HL-60 (cell line): ENCODE data around the gene NLGN1.

Source experiments
- DNase-seq, 2 experiments: peaks; one replicate each; pipeline ENCODE4 v3.0.0-alpha.2; 2010 to 2020; ENCODE audit warnings: low read depth in 1 of 2, low spot score in 1 of 2
- H3K27ac ChIP-seq: fragments of 250-450 bp; sonication (Bioruptor Pico); replicated peaks from 2 replicates; pipeline ENCODE4 v1.5.1; 2020; ENCODE audit warnings: mild to moderate bottlenecking, moderate library complexity
- H3K27me3 ChIP-seq: fragments of 250-450 bp; sonication (Bioruptor Pico); 2 replicates; pipeline ENCODE4 v1.5.1; 2021; ENCODE audit warnings: mild to moderate bottlenecking, moderate library complexity; ENCODE audit not compliant: insufficient read depth, poor library complexity, severe bottlenecking
- H3K4me3 ChIP-seq: replicated peaks from 2 replicates; pipeline ENCODE4 v1.5.1; 2011; ENCODE audit warnings: mild to moderate bottlenecking, control low read depth, low read length; ENCODE audit not compliant: insufficient read depth
- CTCF ChIP-seq: IDR thresholded peaks from one replicate; pipeline ENCODE4 v1.5.1; 2011; ENCODE audit warnings: low read length, control low read depth, inconsistent platforms; ENCODE audit not compliant: insufficient read depth
- GABPA ChIP-seq: IDR thresholded peaks from 2 replicates; pipeline ENCODE4 v1.6.1; 2012; ENCODE audit warnings: low read depth
- POLR2AphosphoS5 ChIP-seq: IDR thresholded peaks from 2 replicates; pipeline ENCODE4 v1.6.1; 2012; ENCODE audit warnings: low read depth
- SPI1 ChIP-seq: IDR thresholded peaks from 2 replicates; pipeline ENCODE4 v1.6.1; 2012; ENCODE audit warnings: low read depth, mild to moderate bottlenecking, borderline replicate concordance
- TF ChIP-seq, protein P1 (sequence below): IDR thresholded peaks from 2 replicates; pipeline ENCODE4 v1.6.1; 2012; ENCODE audit warnings: low read depth; ENCODE audit not compliant: insufficient replicate concordance

NLGN1 gene

GRCh38 chr3:173796405-173796804 is 398.9 kb downstream of the NLGN1 start:
- H3K27ac ChIP-seq: no peak overlapping the region
- no peak overlapping the region for H3K4me3 ChIP-seq
- TF ChIP-seq, protein P1, sequence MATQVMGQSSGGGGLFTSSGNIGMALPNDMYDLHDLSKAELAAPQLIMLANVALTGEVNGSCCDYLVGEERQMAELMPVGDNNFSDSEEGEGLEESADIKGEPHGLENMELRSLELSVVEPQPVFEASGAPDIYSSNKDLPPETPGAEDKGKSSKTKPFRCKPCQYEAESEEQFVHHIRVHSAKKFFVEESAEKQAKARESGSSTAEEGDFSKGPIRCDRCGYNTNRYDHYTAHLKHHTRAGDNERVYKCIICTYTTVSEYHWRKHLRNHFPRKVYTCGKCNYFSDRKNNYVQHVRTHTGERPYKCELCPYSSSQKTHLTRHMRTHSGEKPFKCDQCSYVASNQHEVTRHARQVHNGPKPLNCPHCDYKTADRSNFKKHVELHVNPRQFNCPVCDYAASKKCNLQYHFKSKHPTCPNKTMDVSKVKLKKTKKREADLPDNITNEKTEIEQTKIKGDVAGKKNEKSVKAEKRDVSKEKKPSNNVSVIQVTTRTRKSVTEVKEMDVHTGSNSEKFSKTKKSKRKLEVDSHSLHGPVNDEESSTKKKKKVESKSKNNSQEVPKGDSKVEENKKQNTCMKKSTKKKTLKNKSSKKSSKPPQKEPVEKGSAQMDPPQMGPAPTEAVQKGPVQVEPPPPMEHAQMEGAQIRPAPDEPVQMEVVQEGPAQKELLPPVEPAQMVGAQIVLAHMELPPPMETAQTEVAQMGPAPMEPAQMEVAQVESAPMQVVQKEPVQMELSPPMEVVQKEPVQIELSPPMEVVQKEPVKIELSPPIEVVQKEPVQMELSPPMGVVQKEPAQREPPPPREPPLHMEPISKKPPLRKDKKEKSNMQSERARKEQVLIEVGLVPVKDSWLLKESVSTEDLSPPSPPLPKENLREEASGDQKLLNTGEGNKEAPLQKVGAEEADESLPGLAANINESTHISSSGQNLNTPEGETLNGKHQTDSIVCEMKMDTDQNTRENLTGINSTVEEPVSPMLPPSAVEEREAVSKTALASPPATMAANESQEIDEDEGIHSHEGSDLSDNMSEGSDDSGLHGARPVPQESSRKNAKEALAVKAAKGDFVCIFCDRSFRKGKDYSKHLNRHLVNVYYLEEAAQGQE: no peak
- TF ChIP-seq SPI1 (no peak), CTCF (no peak), GABPA (no peak), POLR2AphosphoS5 (no peak)
- no peaks in the 10 kb centered on the region for H3K27me3 ChIP-seq
- DNase-seq: no peak

DNA sequence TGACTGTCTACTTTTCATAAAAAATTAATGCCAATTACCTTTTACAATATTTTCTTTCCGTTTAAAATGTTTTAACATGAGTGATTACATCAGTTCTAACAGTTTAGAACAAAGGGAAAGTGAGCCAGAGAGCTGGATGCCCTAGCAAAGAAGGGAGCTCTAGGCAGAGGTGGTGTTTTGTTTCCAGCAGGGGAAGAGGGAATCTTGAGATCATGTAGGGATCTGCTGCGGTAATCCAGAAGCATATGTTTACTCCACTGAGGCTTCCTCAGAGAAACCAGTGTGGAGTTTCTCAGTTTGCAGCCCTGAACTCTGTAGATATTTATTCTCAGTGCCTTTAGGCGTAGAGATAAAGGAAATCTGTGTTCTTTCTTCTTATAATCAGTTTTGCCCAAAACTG is 399.3 kb downstream of the NLGN1 start:
- Histone ChIP-seq H3K27me3 (no peaks in the 10 kb centered on the region), H3K27ac (no peak overlapping the region), H3K4me3 (no peak overlapping the region)
- TF ChIP-seq CTCF (no peak), POLR2AphosphoS5 (no peak), GABPA (no peak), SPI1 (no peak)
- TF ChIP-seq, protein P1: no peak
- DNase-seq: no peak

DNA sequence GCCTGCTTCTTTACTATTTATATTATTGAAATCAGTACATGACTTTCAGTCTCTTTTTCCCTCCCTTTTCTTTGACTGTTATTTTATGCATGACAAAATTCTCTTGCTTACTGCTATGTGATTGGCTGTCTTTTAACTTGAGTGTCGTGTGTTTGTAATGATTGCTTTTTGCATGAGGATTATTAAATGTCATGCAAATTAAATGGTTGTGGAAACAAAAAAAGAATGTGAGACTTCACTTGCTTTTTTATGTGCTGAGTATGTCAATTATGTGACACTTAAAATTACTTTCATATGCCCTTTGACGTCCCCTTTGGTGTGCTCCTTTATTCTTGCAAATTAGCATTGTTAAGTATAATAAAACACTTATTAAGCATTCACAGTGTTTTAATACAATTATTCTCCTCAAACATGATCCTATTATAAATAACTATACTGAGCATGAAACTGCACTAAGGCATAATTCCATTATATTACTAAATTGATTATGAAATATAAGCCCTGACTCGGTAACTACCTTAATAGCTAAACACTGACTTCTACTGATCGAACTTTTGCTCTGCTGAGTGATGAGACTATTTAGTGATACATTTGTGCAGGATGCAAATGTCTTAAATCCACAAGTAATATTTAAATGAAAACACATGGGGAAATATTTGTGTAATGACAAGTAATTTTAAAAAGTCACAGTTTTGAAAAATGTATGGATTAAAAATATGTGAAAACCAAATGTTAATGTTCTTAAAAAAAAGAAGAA is 401.7 kb downstream of the NLGN1 start:
- TF ChIP-seq GABPA (no peak), POLR2AphosphoS5 (no peak), SPI1 (no peak), CTCF (no peak)
- TF ChIP-seq, protein P1: no peak
- no peak overlapping the region for H3K4me3 ChIP-seq
- DNase-seq: no peak

More for the DNA sequence above, 401.7 kb downstream of the NLGN1 start:
- Histone ChIP-seq H3K27me3 (no peaks in the 10 kb centered on the region), H3K27ac (no peak overlapping the region)
